ENCODE data around the gene PDHB.
"Not testable (repeated sequence)": the region's sequence is repeated elsewhere in the genome, so short reads cannot be mapped to it uniquely, and the experiment has no call there.

The PDHB gene

DNA sequence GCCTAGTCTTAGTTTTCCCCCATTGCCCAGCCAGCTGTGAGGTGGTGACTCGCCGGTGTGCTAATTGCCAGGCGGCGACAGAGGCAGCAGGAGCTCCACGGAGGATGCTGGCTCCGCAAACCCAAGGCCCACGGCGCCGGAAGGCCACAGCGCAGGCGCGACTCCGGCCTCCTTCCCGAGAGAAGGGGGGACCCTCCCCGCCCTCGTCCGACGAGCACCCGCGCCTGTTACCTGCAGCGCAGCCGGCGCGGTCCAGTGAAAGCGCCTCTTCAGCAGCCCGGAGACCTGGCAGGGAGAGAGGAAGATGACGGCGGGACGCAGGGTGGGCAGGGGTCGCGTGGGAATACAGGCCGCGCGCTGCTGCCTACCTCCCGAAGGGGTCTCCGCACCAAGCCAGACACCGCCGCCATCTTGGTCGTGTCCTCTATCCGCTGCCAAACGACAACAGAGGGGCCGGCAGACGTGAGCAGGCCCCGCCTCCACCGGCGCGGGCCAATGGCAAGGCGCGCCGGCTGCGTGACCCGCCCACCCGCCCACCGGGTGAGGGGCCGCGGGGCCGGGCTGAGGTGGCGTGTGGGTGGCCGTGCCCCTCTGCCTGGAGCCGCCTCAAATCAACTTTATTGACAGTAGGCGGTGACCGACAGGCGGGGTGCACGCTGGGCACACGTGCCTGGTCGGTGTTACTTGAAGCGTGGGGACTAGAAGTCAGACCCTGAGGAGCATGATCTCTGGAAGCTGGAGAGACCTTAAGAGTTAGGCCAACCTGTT is at the start of gene PDHB:
TSS of gene PDHB (minus strand) at position 433 of the 768 bp plus-strand sequence. CDS start at position 410, 23 bp downstream.
- DNase-seq = peak; percentile 93

- no peak for DNase-seq
These were observed 49.4 kb upstream of the PDHB start for GRCh38 chr3:58482917-58483636.

DNA sequence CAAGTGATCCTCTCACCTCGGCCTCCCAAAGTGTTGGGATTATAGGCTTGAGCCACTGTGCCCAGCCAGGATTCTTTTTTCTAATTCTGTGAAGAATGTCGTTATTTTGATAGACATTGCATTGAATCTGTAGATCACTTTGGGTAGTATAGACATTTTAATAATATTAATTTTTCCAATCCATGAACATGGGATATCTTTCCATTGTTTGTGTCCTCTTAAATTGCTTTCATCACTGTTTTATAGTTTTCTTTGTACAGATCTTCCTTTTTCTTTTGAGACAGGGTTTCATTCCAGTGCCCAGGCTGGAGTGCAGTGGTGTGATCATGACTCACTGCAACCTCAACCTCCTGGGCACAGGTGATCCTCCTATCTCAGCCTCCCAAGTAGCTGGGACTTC is 46.7 kb upstream of the PDHB start:
- DNase-seq = no peak

GRCh38 chr3:58478781-58479180 is 45.1 kb upstream of the PDHB start:
- no peak for DNase-seq

DNA sequence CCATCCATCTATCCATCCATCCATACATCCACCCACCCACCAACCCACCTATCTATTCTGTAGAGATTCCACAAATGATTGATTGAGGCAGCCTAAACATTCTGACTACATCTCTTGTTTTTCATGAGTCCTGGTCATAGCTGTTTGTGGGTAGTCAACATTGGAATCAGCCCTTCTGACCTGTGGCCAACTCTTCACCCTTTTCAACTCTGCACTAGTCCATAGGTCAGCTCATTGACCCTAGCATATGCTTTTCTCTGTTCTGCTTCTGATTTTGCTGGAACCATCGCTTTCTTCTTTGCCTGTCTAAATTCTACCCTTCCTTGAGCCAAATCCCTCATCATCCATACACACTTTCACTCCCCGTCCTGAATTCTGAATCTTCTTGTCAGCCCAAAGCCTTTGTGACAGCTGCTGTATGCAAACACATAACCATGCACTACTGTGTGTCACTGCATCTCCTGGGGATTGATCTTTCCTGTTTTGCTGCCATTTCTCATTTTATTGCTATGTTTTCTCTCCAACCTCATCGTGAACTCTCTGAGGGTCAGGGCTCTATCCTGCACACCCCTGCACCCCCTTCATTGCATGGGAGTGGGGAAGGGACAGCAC is 41.4 kb upstream of the PDHB start:
- DNase-seq = no peak

- DNase-seq = no peak
These were observed 40.8 kb upstream of the PDHB start for GRCh38 chr3:58474348-58474911.

- no peak for DNase-seq
These were observed 39.6 kb upstream of the PDHB start for GRCh38 chr3:58473275-58473674.

DNA sequence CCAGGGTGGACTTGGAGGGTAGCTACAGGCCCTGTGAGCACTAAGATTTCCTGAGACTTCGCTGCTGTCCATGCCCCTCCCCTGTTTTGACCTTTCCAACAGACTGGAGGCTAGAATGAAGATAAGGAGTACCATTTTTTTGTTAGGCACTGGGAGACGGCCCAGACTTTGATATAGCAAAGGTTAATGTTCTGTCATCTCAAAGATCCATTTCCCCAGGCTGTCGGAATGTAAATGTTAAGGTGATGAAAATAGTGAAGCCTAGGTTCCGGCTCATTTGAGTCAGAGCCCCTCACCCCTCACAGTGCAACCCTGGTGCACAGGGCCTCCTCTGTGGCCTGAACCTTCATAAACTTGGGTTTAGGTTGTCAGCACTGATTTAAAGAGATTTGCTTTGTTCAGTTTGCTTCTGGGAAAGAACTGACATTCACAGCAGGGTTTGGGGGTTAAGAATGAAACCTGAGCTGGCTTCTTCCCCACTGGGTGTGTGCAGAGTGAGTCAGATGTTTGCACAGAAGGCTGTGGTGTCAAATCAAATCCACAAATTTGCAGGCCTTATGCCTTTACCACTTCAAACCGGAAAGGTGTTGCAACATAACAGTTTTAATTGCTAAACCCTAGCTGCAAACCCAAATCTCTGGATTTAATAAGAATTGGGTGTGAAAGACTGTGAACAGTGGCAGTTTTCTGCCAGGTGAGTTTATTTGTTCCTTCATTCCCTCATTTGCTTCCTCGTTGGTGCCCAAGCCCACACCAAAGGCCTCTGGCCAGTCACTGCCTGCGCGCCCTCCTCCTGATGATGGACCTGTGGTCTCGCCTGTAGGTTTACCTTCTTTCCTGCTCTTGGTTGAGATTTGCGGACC is 37.6 kb upstream of the PDHB start:
- DNase-seq = peak; percentile 69

GRCh38 chr3:58470363-58471024 is 36.9 kb upstream of the PDHB start:
- DNase-seq = no peak

DNA sequence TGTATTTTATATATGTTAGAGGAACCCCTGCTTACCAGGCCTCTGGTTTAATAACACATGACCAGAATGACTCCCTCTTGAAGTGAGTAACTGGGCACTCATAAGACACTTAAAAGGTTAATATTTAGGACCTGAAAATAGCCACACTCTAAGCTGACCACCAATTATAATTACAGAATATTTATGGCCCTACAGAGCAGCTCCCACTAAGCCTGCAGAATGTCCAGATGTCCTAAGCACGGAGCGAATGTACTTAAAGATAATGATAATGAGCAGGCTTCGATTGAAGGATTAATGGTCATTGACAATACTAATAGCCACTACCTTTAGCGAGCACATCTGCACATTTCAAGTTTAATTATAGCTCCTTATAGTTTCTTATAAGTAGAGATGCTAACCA is 35.5 kb upstream of the PDHB start:
- DNase-seq = no peak

DNA sequence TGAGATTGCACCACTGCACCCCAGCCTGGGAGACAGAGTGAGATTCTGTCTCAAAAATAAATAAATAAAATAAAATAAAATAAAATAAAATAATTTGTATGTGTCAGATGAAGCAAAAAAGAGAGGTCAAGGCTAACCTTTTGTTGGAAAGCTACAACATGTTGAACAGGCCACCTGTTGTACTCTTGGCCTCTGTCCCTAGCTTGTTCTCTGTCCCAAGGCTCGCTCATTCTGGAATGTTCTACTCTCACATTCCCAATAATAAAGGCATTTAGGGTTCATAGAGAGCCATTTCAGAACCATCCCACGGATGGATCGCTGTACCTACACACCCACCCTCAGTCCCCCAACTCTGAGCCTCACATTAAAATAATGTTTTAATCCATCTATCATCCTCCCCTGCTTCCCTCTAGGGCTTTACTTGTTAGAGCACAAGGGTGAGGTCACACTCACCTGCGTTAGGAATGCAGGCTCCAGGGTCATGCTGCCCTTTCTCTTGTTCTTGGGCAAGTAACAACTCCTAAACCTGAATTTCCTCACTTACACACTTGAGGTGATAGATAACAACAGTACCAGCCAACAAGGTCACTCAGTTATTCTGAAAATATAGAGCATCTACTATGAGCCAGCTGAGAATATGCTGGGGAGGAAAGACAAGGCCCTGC is 33.4 kb upstream of the PDHB start:
- DNase-seq = no peak

DNA sequence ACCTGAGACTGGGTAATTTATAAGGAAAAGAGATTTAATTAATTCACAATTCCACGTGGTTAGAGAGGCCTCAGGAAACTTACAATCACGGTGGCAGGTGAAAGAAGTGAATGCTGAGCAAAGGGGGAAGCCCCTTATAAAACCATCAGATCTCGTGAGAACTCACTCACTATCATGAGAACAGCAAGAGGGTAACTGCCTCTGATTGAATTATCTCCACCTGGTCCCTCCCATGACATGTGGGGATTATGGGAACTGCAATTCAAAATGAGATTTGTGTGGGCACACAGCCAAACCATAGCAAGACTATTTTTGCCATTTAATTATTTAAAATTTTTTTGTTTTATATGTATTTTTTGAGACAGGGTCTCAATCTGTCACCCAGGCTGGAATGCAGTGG is 31.2 kb upstream of the PDHB start:
- DNase-seq = no peak

DNA sequence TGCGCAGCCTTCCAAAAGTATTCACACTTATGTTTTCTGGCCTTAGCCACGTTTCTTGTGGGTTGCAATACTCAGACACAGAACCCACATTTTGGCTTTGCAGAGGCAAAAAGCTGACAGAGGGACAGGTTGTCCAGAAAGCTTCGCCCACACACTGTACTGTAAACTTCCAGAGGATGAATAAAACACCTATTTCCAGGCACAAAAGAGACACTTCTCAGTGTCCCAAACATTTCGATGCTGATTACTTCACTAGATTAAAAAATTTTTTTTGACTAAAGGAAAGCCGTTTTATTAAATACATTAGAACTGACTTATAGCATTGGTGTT is 30.3 kb upstream of the PDHB start:
- DNase-seq = no peak

GRCh38 chr3:58463181-58463941 is 29.7 kb upstream of the PDHB start:
- peak; percentile 85 for DNase-seq

GRCh38 chr3:58462829-58463180 is 29.2 kb upstream of the PDHB start:
- DNase-seq = no peak

DNA sequence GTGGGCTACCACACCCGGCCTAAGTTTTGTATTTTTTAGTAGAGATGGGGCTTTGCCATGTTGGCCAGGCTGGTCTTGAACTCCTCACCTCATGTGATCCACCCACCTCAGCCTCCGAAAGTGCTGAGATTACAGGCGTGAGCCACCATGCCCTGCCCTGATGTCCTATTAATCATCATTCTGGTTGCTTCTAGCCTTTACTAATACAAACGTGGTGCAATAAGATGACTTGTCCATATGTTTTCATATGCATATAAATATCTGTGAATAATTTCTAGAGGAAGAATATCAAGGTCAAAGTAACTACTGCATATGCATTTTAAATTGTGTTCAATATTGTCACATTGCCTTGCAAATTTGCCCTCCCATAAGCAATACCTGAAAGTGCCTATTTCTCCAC is 25.5 kb upstream of the PDHB start:
- DNase-seq = no peak

- DNase-seq = no peak
These were observed 18.5 kb upstream of the PDHB start for GRCh38 chr3:58452176-58452575.

GRCh38 chr3:58441514-58442450 is 8.2 kb upstream of the PDHB start:
- DNase-seq = no peak

DNA sequence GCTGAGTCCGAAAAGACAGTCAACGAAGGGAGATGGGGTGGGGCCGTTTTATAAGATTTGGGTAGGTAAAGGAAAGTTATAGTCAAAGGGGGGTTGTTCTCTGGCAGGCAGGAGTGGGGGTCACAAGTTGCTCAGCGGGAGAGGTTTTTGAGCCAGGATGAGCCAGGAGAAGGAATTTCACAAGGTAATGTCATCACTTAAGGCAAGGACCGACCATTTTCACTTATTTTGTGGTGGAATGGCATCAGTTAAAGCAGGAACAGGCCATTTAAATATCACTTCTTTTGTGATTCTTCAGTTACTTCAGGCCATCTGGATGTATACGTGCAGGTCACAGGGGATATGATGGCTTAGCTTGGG is 7.3 kb upstream of the PDHB start:
- not testable (repeated sequence) for DNase-seq

DNA sequence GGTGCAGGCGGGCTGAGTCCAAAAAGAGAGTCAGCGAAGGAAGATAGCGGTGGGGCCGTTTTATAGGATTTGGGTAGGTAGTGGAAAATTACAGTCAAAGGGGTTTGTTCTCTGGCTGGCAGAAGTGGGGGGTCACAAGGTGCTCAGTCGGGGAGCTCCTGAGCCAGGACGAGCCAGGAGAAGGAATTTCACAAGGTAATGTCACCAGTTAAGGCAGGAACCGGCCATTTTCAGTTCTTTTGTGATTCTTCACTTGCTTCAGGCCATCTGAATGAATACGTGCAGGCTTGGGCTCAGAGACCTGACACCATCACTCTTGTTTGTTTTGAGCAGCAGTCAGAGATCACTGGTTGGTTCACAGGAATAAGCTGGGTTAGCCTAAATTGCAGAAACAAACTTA is 3.6 kb upstream of the PDHB start:
- DNase-seq = not testable (repeated sequence)

Data from activated CD8-positive, alpha-beta memory T cell treated with anti-CD3 and anti-CD28 coated beads, Interleukin-2, amount 50 U/mL, for 48 hours (primary cell).